GM12892 (cell line): ENCODE data around the gene ZNF746.

Experiments used
- POLR2A ChIP-seq: IDR thresholded peaks from 2 replicates; pipeline ENCODE4 v1.6.1; 2011; ENCODE audit warnings: low read depth, low read length, control low read depth
- POLR2AphosphoS5 ChIP-seq: IDR thresholded peaks from 2 replicates; pipeline ENCODE4 v1.6.1; 2011; ENCODE audit warnings: low read depth, low read length, control low read depth
- TAF1 ChIP-seq: IDR thresholded peaks from 2 replicates; pipeline ENCODE4 v1.6.1; 2011; ENCODE audit warnings: low read depth, mild to moderate bottlenecking, control low read depth, low read length, borderline replicate concordance

DNA sequence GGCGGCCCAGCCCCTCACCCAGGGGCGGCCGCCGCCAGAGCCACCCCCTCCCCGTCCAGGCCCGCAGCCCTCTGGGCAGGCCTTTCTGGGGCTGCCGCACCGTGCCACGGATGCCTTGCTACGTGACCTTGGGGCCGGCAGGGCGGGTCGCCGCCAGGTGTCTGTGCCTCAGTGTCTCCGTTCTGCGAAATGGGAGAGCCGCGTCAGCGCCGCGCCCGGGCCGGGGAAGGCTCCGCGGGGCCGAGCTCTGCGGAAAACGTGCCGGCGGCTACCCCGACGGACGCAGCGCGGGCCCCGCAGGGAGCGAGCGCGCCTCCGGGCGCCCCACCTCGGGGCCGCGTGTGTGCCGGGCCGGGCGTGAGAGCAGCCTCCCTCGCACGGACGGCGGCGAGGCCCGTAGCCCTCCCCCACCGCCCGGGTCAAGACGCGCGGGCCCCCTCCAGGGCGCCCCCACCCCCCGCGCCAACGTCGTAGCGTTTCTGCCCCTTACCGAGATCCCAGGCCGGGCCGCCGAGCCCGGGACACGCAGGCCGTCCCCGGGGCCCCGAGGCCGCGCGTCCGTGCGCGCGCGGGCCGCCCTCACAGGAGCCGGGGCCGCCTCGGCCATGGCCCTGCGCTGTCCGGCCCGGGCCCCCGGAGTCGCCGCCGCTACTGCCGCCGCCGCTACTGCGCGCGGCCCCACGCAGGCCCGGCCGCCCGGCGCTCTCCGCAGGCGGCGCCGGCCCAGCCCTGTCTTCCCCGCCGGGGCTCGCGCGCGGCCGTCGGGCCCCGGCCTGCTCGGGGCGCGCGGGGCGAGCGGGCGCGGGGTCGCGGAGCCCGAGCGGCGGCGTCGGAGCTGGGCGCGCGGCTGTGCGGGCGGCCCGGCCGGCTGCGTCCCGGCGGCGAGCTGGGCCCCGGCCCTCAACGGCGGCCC is 37.8 kb downstream of the ZNF746 start:
- TF ChIP-seq TAF1 (no peak), POLR2AphosphoS5 (no peak), POLR2A (no peak)
